IPS-NIHi7 (cell line): ENCODE measurements around the gene SNF8.

ENCODE experiments used
- DNase-seq: peaks from one replicate; pipeline ENCODE4 v3.0.0; 2012; ENCODE audit warnings: mixed read lengths; ENCODE audit errors: extremely low spot score

SNF8 gene

DNA sequence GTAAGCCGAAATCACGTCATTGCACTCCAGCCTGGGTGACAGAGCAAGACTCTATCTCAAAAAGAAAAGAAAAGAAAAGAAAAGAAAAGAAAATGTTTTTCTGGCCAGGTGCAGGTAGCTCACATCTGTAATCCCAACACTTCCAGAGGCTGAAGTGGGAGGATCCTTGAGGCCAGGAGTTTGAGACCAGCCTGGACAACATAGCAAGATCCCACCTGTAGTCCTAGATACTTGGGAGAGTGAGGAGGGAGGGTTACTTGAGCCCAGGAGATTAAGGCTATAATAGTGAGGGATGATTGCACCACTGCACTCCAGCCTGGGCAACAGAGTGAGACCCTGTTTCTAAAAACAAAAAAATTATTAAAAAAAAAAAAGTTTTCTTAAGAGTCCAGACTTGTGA is 54.6 kb downstream of the SNF8 start:
- DNase-seq = no peak

DNA sequence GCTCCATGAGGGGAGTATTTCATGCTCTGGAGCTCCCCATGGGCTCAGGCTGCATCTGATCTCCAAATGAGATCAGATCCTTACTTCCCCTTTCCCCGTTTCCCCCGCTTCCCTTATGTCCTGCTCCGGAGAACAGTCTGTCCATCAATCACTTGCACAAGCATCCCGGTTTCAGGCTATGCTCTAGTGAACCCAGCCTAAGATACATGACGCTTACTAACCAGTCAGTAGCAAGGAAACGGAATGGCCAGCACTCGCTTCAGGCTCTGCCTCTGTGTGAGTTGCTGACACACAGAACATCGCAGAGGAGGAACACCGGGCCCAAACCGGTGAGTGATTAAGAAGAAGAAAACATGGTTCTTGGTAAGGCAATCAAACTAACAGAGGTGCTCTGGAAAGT is 61.5 kb downstream of the SNF8 start:
- DNase-seq = no peak

GRCh38 chr17:48882272-48882671 is 62.4 kb downstream of the SNF8 start:
- no peak for DNase-seq
